ENCODE data around the gene GDF9.

- TF ChIP-seq CTCF (IDR thresholded peaks at IDR 0.05; ENCODE audit: insufficient read depth, low read length), result no peak
- TF ChIP-seq POLR2AphosphoS5 (IDR thresholded peaks at IDR 0.05; ENCODE audit: low read depth), result no peak
Observed at GRCh38 chr5:132895719-132896305, 29.5 kb upstream of the GDF9 start.
